K562 (cell line): Measurements from ENCODE around the gene ZNF687. TPM values are rescaled to one million over a fixed set of nuclear protein-coding genes. Genes with fewer than 3 reads are reported as not detected.

Source experiments
- ATAC-seq: fragments of 200-7000 bp; cut with Tn5 transposase; 3 replicates; pipeline ENCODE4 v1.9.1; 2020; ENCODE audit warnings: moderate library complexity
- BruUV-seq: library from RNA; stranded (reverse); fragments of 400-500 nt; replicated peaks from 2 replicates; lab custom pipeline; 2021; lab: Mats Ljungman, UMichigan
- CTCF ChIA-PET: fragments of 300-600 bp; formaldehyde crosslinking; extraction: SDS; loops from one replicate; lab custom pipeline; 2021; ENCODE audit warnings: low intra/inter-chr PET ratio; lab: Yijun Ruan, JAX
- POLR2A ChIA-PET: fragments of 300-600, 350-650 bp; sonication (Branson Sonifier 250); formaldehyde crosslinking; extraction: SDS; loops from one replicate; lab custom pipeline; 2021; ENCODE audit warnings: antibody characterized with exemption, inconsistent platforms; lab: Yijun Ruan, JAX
- DNase-seq, 4 experiments: peaks; one replicate each; pipeline versions ENCODE4 v3.0.0 to v3.0.0-alpha.2; 2011 to 2018; ENCODE audit warnings: low spot score in 3 of 4, mixed read lengths in 3 of 4; ENCODE audit errors: extremely low read depth in 1 of 4
- FAIRE-seq: peaks from 2 replicates; lab custom pipeline; 2011; peaks lifted over from hg19 to GRCh38; lab: Jason Lieb, UNC
- H2AFZ ChIP-seq: 2 replicates; pipeline ENCODE4 v1.6.0; 2011; ENCODE audit warnings: low read depth, low read length, control low read depth, inconsistent platforms
- H3K27ac ChIP-seq: fragments of 200-600 bp; 3 replicates; pipeline ENCODE4 v1.8.0; 2011; ENCODE audit warnings: low read depth, mild to moderate bottlenecking, control low read depth, inconsistent platforms, low read length, moderate library complexity, mixed read lengths; ENCODE audit errors: extremely low read depth
- H3K27me3 ChIP-seq, 2 experiments: fragments of 300-600 bp in 1 of 2; 2 replicates in 1 of 2; 3 replicates in 1 of 2; pipeline versions ENCODE4 v1.6.0 to v1.8.0; 2011; ENCODE audit warnings: inconsistent platforms in 2 of 2, low read length in 2 of 2, mild to moderate bottlenecking in 1 of 2, mixed read lengths in 1 of 2, moderate library complexity in 1 of 2; ENCODE audit not compliant: control insufficient read depth in 2 of 2, insufficient read depth in 2 of 2
- H3K36me3 ChIP-seq: fragments of 300-600 bp; 3 replicates; pipeline ENCODE4 v1.8.0; 2011; ENCODE audit warnings: mild to moderate bottlenecking, low read length, inconsistent platforms; ENCODE audit not compliant: control insufficient read depth, insufficient read depth
- H3K4me1 ChIP-seq, 2 experiments: fragments of 200-600 bp in 1 of 2; replicated peaks in 1 of 2; 2 replicates in 1 of 2; 3 replicates in 1 of 2; pipeline versions ENCODE4 v1.5.1 to v1.8.0; 2011; ENCODE audit warnings: inconsistent platforms in 2 of 2, low read length in 2 of 2, mild to moderate bottlenecking in 1 of 2, mixed read lengths in 1 of 2, moderate library complexity in 1 of 2; ENCODE audit not compliant: control insufficient read depth in 2 of 2, insufficient read depth in 2 of 2
- H3K4me2 ChIP-seq: 2 replicates; pipeline ENCODE4 v1.6.1; 2011; ENCODE audit warnings: low read length, control low read depth, inconsistent platforms, mixed read lengths; ENCODE audit not compliant: insufficient read depth
- H3K4me3 ChIP-seq: fragments of 200-600 bp; sonication (generic), shearing (Covaris generic); 2 replicates; pipeline ENCODE4 v1.5.1; 2016; ENCODE audit warnings: control low read depth, inconsistent platforms
- H3K79me2 ChIP-seq: fragments of 200-600 bp; 3 replicates; pipeline ENCODE4 v1.8.0; 2011; ENCODE audit warnings: low read length, inconsistent platforms; ENCODE audit not compliant: control insufficient read depth, insufficient read depth
- H3K9ac ChIP-seq, 2 experiments: 2 replicates each; pipeline versions ENCODE4 v1.6.0 to v1.6.1; 2011; ENCODE audit warnings: low read depth in 2 of 2, low read length in 2 of 2, control low read depth in 1 of 2, inconsistent platforms in 1 of 2, mild to moderate bottlenecking in 1 of 2, mixed read lengths in 1 of 2; ENCODE audit not compliant: insufficient read depth in 1 of 2
- H3K9me1 ChIP-seq: one replicate; pipeline ENCODE4 v1.6.0; 2011; ENCODE audit warnings: inconsistent platforms, mild to moderate bottlenecking, low read length, moderate library complexity; ENCODE audit not compliant: control insufficient read depth, insufficient read depth
- H3K9me3 ChIP-seq: replicated peaks from 2 replicates; pipeline ENCODE4 v1.5.1; 2011; ENCODE audit warnings: low read depth, low read length, inconsistent platforms; ENCODE audit not compliant: control insufficient read depth, insufficient read depth
- H4K20me1 ChIP-seq: replicated peaks from 2 replicates; pipeline ENCODE4 v1.6.1; 2011; ENCODE audit warnings: low read length, inconsistent platforms, mixed read lengths; ENCODE audit not compliant: control insufficient read depth, insufficient read depth
- AFF1 ChIP-seq, 2 experiments: fragments of 450-650 bp; IDR thresholded peaks; 2 replicates each; pipeline ENCODE4 v1.6.1; 2018; ENCODE audit warnings: mild to moderate bottlenecking in 2 of 2, low read depth in 1 of 2; ENCODE audit not compliant: partially characterized antibody in 2 of 2
- ASH1L ChIP-seq: fragments of 450-650 bp; IDR thresholded peaks from 2 replicates; pipeline ENCODE4 v1.6.1; 2018; ENCODE audit warnings: borderline replicate concordance, mild to moderate bottlenecking, low read depth; ENCODE audit not compliant: partially characterized antibody
- ATF3 ChIP-seq, 2 experiments: fragments of 450-650 bp in 1 of 2; sonication (generic) in 1 of 2; formaldehyde crosslinking in 1 of 2; IDR thresholded peaks in 1 of 2; conservative IDR thresholded peaks in 1 of 2; 2 replicates each; pipeline versions ENCODE4 v1.6.1 to v1.8.1; 2016 to 2023; ENCODE audit warnings: mild to moderate bottlenecking in 2 of 2, moderate library complexity in 2 of 2, inconsistent platforms in 1 of 2, missing genetic modification reagents in 1 of 2
- ESRRA ChIP-seq: fragments of 450-650 bp; IDR thresholded peaks from 2 replicates; pipeline ENCODE4 v1.6.1; 2014; ENCODE audit warnings: low read depth, mild to moderate bottlenecking, moderate library complexity, borderline replicate concordance
- FOXM1 ChIP-seq, 2 experiments: fragments of 450-650 bp in 1 of 2; sonication (generic) in 1 of 2; formaldehyde crosslinking in 1 of 2; IDR thresholded peaks; 2 replicates each; pipeline versions ENCODE4 v1.6.1 to v1.9.0; 2017 to 2022; ENCODE audit warnings: low read depth in 2 of 2, mild to moderate bottlenecking in 2 of 2, missing genetic modification reagents in 1 of 2, moderate library complexity in 1 of 2
- KDM1A ChIP-seq, 2 experiments: fragments of 450-650 bp; IDR thresholded peaks; 2 replicates each; pipeline ENCODE4 v1.6.1; 2016; ENCODE audit warnings: mild to moderate bottlenecking in 2 of 2
- MXI1 ChIP-seq: IDR thresholded peaks from 2 replicates; pipeline ENCODE4 v1.6.1; 2011; ENCODE audit warnings: low read depth, mild to moderate bottlenecking, improper control_type of control experiment, low read length
- PRPF4 ChIP-seq: fragments of 200-400 bp; formaldehyde crosslinking; IDR thresholded peaks from one replicate; pipeline ENCODE4 v1.6.1; 2017; ENCODE audit warnings: low read length, low read depth, mild to moderate bottlenecking; ENCODE audit not compliant: insufficient read depth, poor library complexity, severe bottlenecking
- SRSF7 ChIP-seq: fragments of 200-400 bp; formaldehyde crosslinking; optimal IDR thresholded peaks from 2 replicates; pipeline ENCODE3; 2017; ENCODE audit warnings: mild to moderate bottlenecking, low read depth, low read length
- ZNF174 ChIP-seq: fragments of 250-450 bp; sonication (Bioruptor Pico); IDR thresholded peaks from 2 replicates; pipeline ENCODE4 v1.4.0; 2020; ENCODE audit warnings: mild to moderate bottlenecking
- ZNF507 ChIP-seq: conservative IDR thresholded peaks from 2 replicates; pipeline ENCODE4 v1.6.1; 2017; ENCODE audit warnings: missing genetic modification characterization, missing compliant biosample characterization
- ZNF668 ChIP-seq: fragments of 250-450 bp; sonication (Bioruptor Pico); IDR thresholded peaks from 2 replicates; pipeline ENCODE4 v1.8.0; 2022; ENCODE audit warnings: mild to moderate bottlenecking, inconsistent platforms
- WGBS: fragments of 100-300 bp; shearing (Covaris generic); methylation state at CpG from one replicate; pipeline ENCODE4 v1.1.6; 2016; ENCODE audit warnings: low coverage, mixed read lengths; ENCODE audit not compliant: insufficient coverage; ENCODE audit errors: missing lambda C conversion rate; 5-methylcytosine and 5-hydroxymethylcytosine counted together
- in situ Hi-C: fragments of 300-500 bp; cut with MboI; formaldehyde crosslinking; loops from 4 replicates; pipeline ENCODE4 v1.15.0; 2018; ENCODE audit warnings: inconsistent platforms, mixed read lengths
- intact Hi-C: fragments of 100-400 bp; cut with micrococcal nuclease; formaldehyde crosslinking; loops from 2 replicates; pipeline ENCODE4 v1.14.2; 2022
- polyA plus RNA-seq, 8 experiments: library from polyadenylated mRNA; depleted of rRNA in 4 of 8; stranded (reverse) in 5 of 8; unstranded in 3 of 8; fragments of >200 nt; fragmentation: Nextera tagmentation in 2 of 8; fragmentation: Illumina TruSeq in 1 of 8; extraction: Ambion mirVana in 2 of 8; extraction: Trizol in 1 of 8; gene quantifications; 2 replicates each; pipeline versions ENCODE4 v1.2.1 to v1.2.3, GENCODE V29; 2011 to 2014; ENCODE audit warnings: inconsistent platforms in 1 of 8, missing spikeins in 1 of 8
- total RNA-seq, 7 experiments: library from RNA; depleted of rRNA in 6 of 7; stranded (reverse); fragments of >200 nt in 6 of 7; fragmentation: Illumina TruSeq in 2 of 7; extraction: Trizol in 2 of 7; gene quantifications; 2 replicates each; pipeline versions ENCODE4 v1.2.1 to v1.2.3, GENCODE V29; 2011 to 2021; ENCODE audit warnings: low replicate concordance in 1 of 7

The ZNF687 gene
- total and polyA plus RNA-seq, 9 of the 15 experiments (the other 6 are each of a cell fraction or from before 2014, with no cell fraction given) = 0.13 to 26.4 (median 10.6) TPM

- no TSS peak for BruUV-seq
- no peaks in the 10 kb centered on the region for H4K20me1 ChIP-seq
- CTCF ChIA-PET = interaction anchor here (0.7 kb wide), 1 partner anchor 9 kb away, joined by 3 read pairs; no protein-coding TSS in a partner anchor
- POLR2A ChIA-PET = interaction anchor here (0.6 to 1.8 kb wide), 3 partner anchors 8 to 34 kb away, joined by 3 to 5 read pairs (median 4); partner anchors contain the start of gene PSMD4
- no peak overlapping the region for H3K4me3 ChIP-seq
- H3K27ac ChIP-seq = no peak overlapping the region
- in situ Hi-C loops = no loop called here
- H3K9me1 ChIP-seq = no peaks in the 10 kb centered on the region
- intact Hi-C loops = no loop called here
- H3K4me1 ChIP-seq = peaks cover 14% of the 10 kb centered on the region in 2 experiments; a peak in 4 of 5 replicates
- no peaks in the 10 kb centered on the region for H3K27me3 ChIP-seq
- no peaks in the 10 kb centered on the region for H3K9me3 ChIP-seq
- peak overlapping the region; percentile 54 for H2AFZ ChIP-seq
- no peak overlapping the region for H3K9ac ChIP-seq
- FAIRE-seq = peak; percentile 35
- 22% methylated on average over 2 of the region's 2 CpGs for WGBS
- DNase-seq = no peak
- H3K36me3 ChIP-seq = peaks cover 2% of the 10 kb centered on the region; the same call in 1 of the 3 replicates
- H3K4me2 ChIP-seq = no peak overlapping the region; the same call in 1 of the 2 replicates
- H3K79me2 ChIP-seq = no peaks in the 10 kb centered on the region
- ATAC-seq = no peak
- TF ChIP-seq MXI1 = no peak
- TF ChIP-seq ASH1L = no peak
- no peak for TF ChIP-seq KDM1A (IDR thresholded peaks at IDR 0.05)
- no peak for TF ChIP-seq ZNF507
- no peak for TF ChIP-seq PRPF4
- no peak for TF ChIP-seq SRSF7
- TF ChIP-seq ZNF668 (CRISPR knock-in tag) = no peak
- peak; percentile 76 for TF ChIP-seq ATF3 (IDR thresholded peaks at IDR 0.05)
- no peak for TF ChIP-seq ATF3 (CRISPR knock-in tag; conservative IDR thresholded peaks at IDR 0.05)
- no peak for TF ChIP-seq FOXM1 (IDR thresholded peaks at IDR 0.05; ENCODE audit: low read depth)
- no peak for TF ChIP-seq FOXM1 (CRISPR knock-in tag; IDR thresholded peaks at IDR 0.05; ENCODE audit: low read depth)
- TF ChIP-seq ESRRA = peak; percentile 75
- no peak for TF ChIP-seq AFF1 (IDR thresholded peaks at IDR 0.05; ENCODE audit: low read depth in 1 of 2, partially characterized antibody in 2 of 2)
- no peak for TF ChIP-seq ZNF174 (CRISPR knock-in tag)
Measured at GRCh38 chr1:151277249-151277648, 4.8 kb upstream of the ZNF687 start.
